ENCODE measurements around the gene SMAD7.

SMAD7 gene

DNA sequence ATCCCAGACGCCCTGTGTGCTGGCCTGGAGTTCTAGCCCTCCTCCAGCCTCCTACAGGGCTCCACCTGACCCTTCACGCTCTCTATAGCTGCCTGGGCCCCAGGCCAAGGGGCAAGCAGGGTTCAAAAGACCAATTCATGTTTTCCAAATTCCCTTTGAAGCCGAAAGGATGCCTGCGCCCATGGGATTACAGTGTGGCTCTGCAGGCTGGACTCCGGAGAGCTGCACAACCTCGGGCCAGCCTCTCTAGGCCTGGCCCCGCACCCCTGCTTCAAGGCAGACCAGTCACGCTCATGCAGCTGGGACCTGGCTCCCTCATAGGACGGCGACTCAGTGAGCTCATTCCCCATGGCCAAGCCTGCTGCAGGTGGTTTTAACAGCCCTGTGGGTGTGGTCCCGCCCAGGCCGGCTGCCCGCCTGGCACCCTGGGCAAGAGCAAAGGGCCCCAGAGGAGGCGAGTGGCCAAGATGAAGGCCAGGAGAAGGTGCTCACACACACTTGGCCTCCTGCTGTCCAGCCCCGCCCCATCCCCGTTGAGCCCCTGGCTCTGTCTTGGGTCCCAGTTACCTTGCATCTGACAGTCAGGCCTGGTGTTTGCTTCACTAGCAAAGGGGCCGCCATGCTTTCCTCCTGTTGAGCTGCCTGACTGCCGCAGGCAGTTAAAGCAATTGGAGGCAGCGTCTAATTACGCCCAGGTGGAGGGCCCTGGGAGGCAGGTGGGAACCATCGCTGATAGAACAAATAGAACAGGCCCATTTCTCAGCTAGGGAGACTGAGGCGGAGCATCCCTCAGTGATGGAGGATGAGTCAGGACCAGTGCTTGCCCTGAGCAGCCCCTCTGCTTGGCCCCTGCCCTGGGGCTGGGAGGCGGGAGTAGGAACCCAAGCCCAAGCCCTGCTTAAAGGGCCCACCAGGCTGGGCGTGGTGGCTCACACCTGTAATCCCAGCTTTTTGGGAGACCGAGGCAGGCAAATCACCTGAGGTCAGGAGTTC lies 56.9 kb downstream of the SMAD7 start:
- DNase-seq = no peak

DNA sequence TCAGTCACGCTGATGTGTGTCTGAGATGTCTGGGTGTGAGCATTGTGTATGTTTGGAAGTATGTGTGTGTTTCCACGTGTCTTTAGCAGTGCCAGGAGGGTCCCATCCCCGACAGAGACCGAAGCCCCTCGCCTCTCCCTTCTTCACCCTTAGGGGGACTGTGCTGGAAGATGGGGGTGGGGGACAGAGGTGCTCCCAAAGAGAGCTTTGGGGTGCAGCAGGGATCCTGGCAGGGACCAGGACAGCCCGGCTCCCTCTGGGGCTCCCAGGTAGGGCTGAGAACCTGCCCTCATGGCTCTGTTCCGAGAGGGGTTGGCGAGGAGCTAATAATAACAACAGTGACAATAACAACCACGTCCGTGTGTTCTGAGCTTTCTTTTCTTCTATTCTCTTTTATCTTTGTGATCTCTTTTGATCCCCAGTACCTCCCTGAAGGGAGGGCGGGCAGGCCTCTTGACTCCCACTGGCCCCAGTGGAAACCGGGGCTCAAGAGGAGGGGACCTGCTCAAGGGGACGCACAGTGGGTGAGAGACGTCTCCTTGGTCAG lies 57.6 kb downstream of the SMAD7 start:
- no peak for DNase-seq

GRCh38 chr18:48892146-48892855 lies 58.5 kb downstream of the SMAD7 start:
- no peak for DNase-seq

GRCh38 chr18:48891721-48892120 lies 59.0 kb downstream of the SMAD7 start:
- no peak for DNase-seq

- DNase-seq = no peak
Observed at GRCh38 chr18:48889981-48890762, 60.6 kb downstream of the SMAD7 start.

DNA sequence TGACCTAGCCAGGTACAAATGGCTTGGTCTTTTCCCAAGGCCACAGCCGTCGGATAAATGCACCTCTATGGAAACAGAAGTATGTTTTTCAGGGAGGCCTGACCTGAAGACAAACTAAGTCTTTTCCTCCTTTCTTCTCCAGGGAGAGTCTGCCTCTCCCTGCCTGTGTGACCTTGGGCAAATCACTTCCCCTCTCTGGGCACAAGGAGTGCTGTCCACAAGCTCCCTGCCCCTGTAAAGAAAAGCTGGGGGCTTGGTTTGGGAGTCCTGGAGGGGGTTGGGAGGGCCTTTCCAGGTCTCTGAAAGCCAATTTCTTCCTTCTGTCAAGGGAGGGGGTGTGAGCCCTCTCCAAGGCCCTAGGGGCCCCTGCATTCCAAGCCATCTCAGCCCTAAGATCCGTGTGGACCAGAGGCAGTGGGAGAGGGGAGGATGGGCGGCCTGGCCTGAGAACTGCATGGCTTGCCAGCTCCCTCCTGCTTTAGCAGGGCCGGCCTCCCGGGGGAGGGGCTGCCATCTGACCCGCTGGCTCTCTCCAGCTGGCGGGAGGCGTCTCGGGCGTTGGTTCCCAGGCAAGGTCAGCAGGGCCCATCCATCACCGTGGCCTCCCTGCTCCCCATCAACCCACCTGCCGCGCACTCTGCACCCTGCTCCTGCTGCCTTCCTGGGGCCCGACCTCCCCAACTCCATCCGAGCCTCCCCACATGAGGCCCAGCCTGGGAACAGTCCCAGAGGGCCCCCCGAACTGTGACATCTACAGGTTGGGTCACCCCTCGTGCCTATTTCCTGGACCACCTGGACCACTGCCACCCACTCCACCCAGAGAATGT lies 61.4 kb downstream of the SMAD7 start:
- no peak for DNase-seq

DNA sequence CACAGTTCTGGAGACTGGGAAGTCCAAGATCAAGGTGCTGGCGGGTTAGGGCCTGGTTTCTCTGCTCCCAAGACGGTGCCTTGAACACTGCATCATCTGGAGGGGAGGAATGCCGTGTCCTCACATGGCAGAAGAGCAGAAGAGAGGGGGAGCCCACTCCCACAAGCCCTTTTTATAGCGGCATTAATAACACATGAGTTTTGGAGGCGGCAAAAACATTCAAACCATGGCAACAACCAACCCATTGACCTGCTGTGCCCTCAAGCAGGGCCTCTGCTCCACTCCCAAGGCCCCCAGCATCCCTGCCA lies 62.0 kb downstream of the SMAD7 start:
- DNase-seq = no peak

- DNase-seq = no peak
Observed at GRCh38 chr18:48887905-48888772, 62.6 kb downstream of the SMAD7 start.

DNA sequence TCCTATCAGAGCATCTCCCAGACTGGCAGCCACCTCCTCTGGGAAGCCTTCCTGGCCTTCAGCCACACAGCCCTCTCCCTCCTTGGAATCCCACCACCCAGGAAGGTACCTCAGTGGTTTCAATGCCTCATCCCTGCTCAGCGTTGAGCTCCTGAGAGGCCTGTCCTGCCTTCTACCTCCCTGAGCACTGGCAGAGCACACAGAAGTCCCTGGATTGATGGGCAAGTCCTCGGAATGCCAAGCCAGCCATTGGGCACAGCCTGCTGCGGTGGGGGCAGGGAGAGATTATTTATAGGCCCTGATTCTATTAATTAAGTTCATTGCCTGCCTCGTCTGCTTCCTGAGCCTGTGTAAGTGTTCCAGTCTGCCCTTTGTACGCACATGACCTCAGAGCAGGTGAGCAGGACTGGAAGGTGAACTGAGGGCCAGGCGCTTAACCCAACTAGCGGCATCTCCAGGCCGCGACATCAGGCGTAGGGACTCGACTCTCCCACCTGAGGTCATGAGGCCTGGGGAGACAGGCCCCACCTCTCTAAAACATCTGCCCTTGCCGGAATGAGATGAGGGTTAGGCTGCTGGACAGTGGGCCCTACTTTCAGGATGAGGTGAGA lies 63.4 kb downstream of the SMAD7 start:
- no peak for DNase-seq

- no peak for DNase-seq
Observed at GRCh38 chr18:48886520-48887293, 64.1 kb downstream of the SMAD7 start.

DNA sequence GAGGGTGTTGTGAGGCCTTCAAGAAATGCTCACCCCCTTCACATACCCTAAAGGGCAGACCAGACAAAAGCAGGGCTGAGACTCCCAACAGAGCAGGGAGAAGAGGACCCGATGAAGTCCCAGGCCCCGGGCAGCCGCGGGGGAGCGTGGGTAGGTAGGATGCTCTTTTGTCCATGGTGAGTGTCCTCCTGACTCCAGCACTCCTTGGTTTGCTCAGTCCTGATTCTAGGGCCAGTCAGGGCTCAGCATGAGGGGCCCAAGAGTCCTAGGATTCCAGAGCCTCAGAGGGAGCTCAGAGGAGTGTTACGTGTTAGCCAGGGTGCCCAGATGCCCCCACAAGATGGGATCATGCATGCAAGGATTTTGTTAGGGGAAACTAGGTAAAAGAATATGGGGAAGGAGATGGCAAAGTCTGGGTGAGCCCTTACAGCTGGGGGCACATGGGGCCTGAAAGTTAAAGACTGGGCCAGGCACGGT lies 64.8 kb downstream of the SMAD7 start:
- DNase-seq = no peak

GRCh38 chr18:48885266-48885923 lies 65.4 kb downstream of the SMAD7 start:
- no peak for DNase-seq

DNA sequence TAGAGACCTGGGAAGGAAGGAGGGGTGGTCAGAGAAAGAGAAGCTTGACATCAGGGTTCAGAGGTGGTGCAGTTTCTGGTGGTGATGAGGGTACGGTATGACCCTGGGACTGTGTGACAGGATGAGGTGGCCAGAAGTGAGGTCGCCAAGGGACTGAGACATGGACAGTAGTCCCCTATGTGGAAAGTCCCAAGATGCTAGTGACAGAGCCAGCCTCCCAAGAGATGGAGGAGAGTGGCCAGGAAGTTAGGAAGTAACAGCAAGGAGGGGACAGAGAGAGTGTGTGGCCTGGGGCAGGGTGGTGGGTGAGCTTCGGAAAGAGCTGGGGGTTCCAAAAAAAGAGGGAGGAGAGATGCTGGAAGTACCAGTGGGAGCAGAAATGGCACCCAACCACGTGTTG lies 66.0 kb downstream of the SMAD7 start:
- no peak for DNase-seq

- no peak for DNase-seq
Observed at GRCh38 chr18:48884306-48884705, 66.5 kb downstream of the SMAD7 start.

- no peak for DNase-seq
Observed at GRCh38 chr18:48882379-48882778, 68.4 kb downstream of the SMAD7 start.

GRCh38 chr18:48880931-48881330 lies 69.8 kb downstream of the SMAD7 start:
- no peak for DNase-seq

DNA sequence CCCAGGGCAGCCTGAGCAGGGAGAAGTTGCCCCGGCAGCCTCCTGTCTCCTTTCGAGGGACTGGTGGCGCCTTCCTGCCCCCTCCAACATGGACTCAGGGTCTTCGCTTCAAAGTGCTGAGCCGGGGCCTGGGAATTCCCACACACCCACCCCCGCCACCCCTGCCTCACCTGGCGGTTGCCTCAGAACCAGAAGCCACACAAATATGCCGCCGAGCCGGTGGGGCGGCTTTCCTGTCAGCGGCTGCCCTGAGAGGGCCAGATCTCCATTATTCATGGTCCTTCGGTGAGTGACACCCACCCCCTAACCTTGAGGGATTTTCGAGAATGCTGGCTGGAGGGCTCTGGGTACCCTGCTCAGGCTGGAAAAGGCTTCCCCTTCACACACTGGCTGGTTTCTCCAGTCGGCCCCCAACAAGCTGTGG lies 71.7 kb downstream of the SMAD7 start:
- DNase-seq = no peak

DNA sequence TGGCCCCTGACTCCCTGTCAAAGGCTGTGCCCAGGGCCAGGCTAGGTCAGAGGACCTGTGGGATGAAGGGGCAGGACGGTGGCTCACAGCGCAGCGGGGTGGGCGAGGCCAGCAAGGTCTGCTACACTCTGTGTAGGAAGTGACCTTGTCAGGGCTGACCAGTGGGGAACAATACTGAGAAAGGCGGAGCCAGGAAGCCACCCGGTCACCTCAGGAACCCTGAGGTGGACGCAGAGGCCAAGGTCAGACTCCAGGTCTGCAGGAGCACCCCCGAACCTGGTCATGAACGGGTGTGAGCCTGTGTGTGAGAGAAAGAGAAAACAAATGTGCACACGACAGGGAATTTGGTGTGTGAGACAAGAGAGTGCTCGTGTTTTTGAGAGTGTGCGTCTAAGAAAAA lies 72.3 kb downstream of the SMAD7 start:
- DNase-seq = no peak

- DNase-seq = no peak
Observed at GRCh38 chr18:48877941-48878340, 72.8 kb downstream of the SMAD7 start.
